ENCODE results near the gene LITAFD.
"Not testable (repeated sequence)": the region's sequence is repeated elsewhere in the genome, so short reads cannot be mapped to it uniquely, and the experiment has no call there.

LITAFD gene

GRCh38 chr16:8858994-8859912 is 22.9 kb upstream of the LITAFD start:
- no peak for DNase-seq

GRCh38 chr16:8859913-8860881 is 22.0 kb upstream of the LITAFD start:
- DNase-seq = no peak

GRCh38 chr16:8861563-8862308 is 20.4 kb upstream of the LITAFD start:
- DNase-seq = no peak

DNA sequence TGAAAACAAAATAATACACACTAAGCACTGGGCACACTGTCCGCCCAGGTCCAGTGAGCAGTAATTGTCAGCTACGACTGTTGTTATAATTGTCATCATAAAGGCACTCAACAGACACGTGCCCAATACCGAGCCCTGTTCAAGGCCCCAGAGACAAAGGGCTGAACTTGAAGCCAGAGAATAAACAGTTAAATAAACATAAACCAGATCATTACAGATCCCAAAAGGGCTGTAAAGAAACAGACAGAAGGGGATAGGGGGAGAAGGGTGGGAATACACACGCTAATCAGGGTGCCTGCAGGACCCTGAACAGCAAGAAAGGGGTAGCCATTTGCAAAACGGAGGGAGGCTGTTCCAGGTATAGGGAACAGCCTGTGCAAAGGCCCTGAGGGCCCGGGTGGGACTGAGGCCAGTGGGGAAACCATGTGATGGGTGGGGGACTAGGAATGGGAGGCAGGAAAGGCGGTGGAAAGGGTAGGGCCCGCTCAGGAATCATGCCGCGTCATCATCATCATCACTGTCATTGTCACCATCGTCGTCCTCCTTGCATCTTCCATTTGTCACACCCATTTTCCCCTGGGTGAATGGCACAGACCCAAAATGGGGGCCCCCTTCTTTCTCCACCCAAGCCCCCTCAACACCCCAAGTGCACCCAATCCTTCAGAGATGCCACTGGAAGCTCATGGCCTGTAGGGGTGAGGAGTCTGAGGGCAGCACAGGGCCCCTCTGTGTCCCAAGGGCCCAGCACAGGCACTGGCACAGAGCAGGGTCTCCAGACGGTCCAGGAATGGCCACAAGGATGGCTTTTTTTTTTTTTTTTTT is 19.6 kb upstream of the LITAFD start:
- DNase-seq = no peak

- DNase-seq = no peak
These were observed 18.3 kb upstream of the LITAFD start for GRCh38 chr16:8863594-8864424.

DNA sequence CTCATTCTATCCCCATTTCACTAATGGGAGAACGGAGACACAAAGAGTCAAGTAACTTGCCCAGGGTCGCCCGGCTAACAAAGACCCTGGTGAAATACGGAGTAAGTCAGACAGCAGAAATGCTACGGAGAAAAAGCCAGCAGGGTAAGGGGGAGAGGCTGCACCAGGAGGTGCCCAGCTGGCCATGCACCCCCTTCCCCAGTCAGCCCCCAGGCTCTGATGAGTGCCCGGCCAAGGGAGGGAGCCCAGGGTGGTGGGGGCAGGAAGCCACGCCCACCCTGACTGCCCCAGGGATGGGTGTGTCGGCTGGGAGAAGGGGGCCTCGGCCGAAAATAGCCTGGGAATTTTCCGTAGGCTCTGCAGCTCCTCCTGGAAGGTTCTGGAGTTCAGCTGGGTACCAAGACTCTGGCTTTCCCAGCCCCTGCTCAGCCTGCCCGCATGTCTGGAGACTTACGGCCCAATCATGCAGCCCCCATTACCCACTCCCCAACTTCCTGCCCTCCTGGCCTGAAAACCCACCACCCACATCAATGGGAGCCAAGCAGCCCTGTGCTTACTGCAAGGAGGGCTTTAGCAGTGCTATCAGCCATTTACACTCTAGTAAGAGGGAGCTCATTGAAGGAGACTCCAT is 17.6 kb upstream of the LITAFD start:
- DNase-seq = no peak

DNA sequence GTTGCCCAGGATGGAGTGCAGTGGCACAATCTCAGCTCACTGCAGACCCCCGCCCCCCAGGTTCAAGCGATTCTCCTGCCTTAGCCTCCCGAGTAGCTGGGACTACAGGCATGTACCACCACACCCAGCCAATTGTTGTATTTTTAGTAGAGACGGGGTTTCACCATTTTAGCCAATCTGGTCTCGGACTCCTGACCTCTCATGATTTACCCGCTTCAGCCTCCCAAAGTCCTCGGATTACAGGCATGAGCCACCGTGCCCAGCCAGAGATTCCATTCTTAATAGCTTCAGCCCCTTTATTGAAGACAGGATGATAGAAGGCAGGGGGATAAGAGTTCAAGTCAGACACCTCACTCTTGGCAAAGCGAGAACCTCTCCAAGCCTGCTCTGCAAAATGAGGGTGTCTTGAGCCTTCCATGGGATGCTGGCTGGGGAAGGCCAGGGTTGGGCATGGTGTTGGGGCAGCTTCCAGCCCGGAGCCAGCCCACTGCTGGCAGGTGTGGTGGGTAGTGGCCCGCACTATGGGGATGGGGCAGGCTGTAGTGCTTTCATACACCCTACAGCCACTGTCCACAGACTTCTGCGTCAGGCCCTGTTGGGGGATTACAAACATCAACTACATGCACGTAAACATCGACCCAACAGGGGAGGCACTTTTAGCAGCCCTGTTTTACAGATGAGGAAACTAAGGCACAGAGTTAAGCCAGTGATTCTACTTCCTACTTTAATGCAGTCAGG is 16.8 kb upstream of the LITAFD start:
- no peak for DNase-seq

GRCh38 chr16:8866118-8866883 is 15.8 kb upstream of the LITAFD start:
- no peak for DNase-seq

GRCh38 chr16:8866884-8867215 is 15.3 kb upstream of the LITAFD start:
- no peak for DNase-seq

- DNase-seq = no peak
These were observed 14.8 kb upstream of the LITAFD start for GRCh38 chr16:8867216-8867931.

GRCh38 chr16:8867932-8868415 is 14.2 kb upstream of the LITAFD start:
- DNase-seq = no peak

GRCh38 chr16:8868416-8869211 is 13.5 kb upstream of the LITAFD start, which contains the start of gene CARHSP1:
TSS of gene CARHSP1 (minus strand) at chr16:8869006. CDS start at chr16:8859328, 9,678 bp downstream.
- peak; percentile 91 for DNase-seq

DNA sequence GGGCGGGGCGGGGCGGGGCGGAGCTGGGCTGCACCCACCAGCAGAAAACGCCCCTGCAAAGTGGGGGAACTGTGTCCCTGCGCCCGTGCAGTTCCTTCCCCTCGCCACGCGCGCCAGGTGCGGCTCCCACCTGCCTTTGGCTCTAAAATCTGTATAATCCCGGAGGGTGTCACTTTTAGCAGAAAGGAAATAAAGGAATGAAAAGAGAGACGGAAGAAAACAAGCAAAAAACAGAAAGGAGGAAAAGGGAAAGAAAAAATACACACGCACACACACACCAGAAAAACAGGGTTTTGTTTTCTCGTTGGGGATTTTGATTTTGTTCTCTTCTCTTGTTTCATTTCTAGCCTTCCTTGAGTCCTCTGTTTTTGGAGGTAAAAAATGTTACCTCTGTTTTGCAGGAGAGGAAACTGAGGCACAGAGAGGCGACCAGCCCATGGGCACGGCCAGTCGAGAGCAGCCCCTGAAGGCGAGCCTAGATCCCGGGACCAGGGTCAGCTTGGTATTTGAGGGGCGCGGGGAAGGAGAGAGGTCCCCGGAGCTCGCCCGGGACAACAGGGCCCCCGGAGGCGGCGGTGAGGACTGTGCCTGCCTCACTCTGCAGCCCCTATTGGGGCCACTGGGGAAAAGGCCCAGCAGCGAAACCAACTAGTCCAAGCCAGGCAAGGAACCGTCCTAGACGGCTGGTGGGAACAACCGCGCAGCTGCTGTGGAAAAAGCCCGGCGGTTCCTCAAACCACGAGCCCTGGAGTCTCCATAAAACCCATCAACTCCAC is 12.8 kb upstream of the LITAFD start:
- no peak for DNase-seq

DNA sequence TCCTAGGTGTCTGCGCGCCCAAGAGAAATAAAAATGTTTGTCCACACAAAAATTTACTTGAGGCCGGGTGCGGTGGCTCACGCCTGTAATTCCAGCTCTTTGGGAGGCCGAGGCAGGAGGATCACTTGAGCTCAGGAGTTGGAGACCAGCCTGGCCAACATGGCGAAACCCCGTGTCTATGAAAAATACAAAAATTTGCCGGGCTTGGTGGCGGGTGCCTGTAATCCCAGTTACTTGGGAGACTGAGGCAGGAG is 12.2 kb upstream of the LITAFD start:
- not testable (repeated sequence) for DNase-seq

GRCh38 chr16:8872071-8872470 is 10.1 kb upstream of the LITAFD start:
- DNase-seq = no peak

GRCh38 chr16:8872967-8873865 is 8.9 kb upstream of the LITAFD start:
- DNase-seq = no peak
